Activated naive CD4-positive, alpha-beta T cell treated with anti-CD3 and anti-CD28 coated beads, Interleukin-2, amount 50 U/mL, for 16 hours (primary cell): Measurements from ENCODE around the gene USP47.

Experiments used
- DNase-seq: peaks from one replicate; pipeline ENCODE4 v3.0.0-alpha.2; 2020

USP47 gene

GRCh38 chr11:12005061-12005460, 163.3 kb downstream of the USP47 start:
- no peak for DNase-seq

- DNase-seq, result no peak
Observed at GRCh38 chr11:12005476-12005875, 163.7 kb downstream of the USP47 start.

GRCh38 chr11:12006552-12007229, 164.9 kb downstream of the USP47 start:
- DNase-seq, result no peak

GRCh38 chr11:12007230-12007593, 165.4 kb downstream of the USP47 start:
- no peak for DNase-seq

GRCh38 chr11:12007769-12008737, 166.3 kb downstream of the USP47 start, which contains the start of gene DKK3:
Gene DKK3, minus strand, starts transcription at chr11:12008626. Its CDS starts 44 bp downstream, at chr11:12008582.
- no peak for DNase-seq
